ENCODE data around the gene ASXL3. TPM values are rescaled to one million over a fixed set of nuclear protein-coding genes. Genes with fewer than 3 reads are reported as not detected.

The ASXL3 gene
- total RNA-seq, 1 experiment from 2014 or later, result 0.11 TPM

GRCh38 chr18:33593261-33593660 is 15.2 kb downstream of the ASXL3 start:
- Histone ChIP-seq H3K27ac (ENCODE audit: low read depth, low read length, poor library complexity, severe bottlenecking) (no peak overlapping the region), H3K4me1 (ENCODE audit: insufficient read depth, low read length, poor library complexity, severe bottlenecking) (no peaks in the 10 kb centered on the region), H3K9me3 (ENCODE audit: low read depth, low read length, poor library complexity, severe bottlenecking) (no peaks in the 10 kb centered on the region), H3K27me3 (replicated peaks; ENCODE audit: insufficient read depth, low read depth, low read length, poor library complexity) (no peaks in the 10 kb centered on the region), H3K36me3 (ENCODE audit: insufficient read depth, low read length, poor library complexity, severe bottlenecking) (no peaks in the 10 kb centered on the region), H3K4me3 (ENCODE audit: low read depth, low read length, poor library complexity, severe bottlenecking) (no peak overlapping the region)
- ChIA-PET POLR2A (ENCODE audit: low non-redundant PET) (no interaction called here), CTCF (no interaction called here)
- intact Hi-C loops (cut with micrococcal nuclease; ENCODE audit: unreplicated experiment), result no loop called here
- TF ChIP-seq CTCF (conservative IDR thresholded peaks at IDR 0.05; ENCODE audit: low read depth, low read length) (no peak), EZH2 (IDR thresholded peaks at IDR 0.05; ENCODE audit: borderline replicate concordance, low read depth, low read length, poor library complexity, severe bottlenecking) (no peak)
- no peak for DNase-seq (ENCODE audit: low spot score)
- no TSS peak for BruUV-seq (replicated peaks)

GRCh38 chr18:33594799-33595198 is 16.8 kb downstream of the ASXL3 start:
- intact Hi-C loops (cut with micrococcal nuclease; ENCODE audit: unreplicated experiment), result no loop called here
- CTCF ChIA-PET, result no interaction called here
- no peaks in the 10 kb centered on the region for H3K36me3 ChIP-seq (ENCODE audit: insufficient read depth, low read length, poor library complexity, severe bottlenecking)
- no peaks in the 10 kb centered on the region for H3K4me1 ChIP-seq (ENCODE audit: insufficient read depth, low read length, poor library complexity, severe bottlenecking)
- no peak for TF ChIP-seq CTCF (conservative IDR thresholded peaks at IDR 0.05; ENCODE audit: low read depth, low read length)
- no peak for TF ChIP-seq EZH2 (IDR thresholded peaks at IDR 0.05; ENCODE audit: borderline replicate concordance, low read depth, low read length, poor library complexity, severe bottlenecking)
- H3K4me3 ChIP-seq (ENCODE audit: low read depth, low read length, poor library complexity, severe bottlenecking), result no peak overlapping the region
- no peaks in the 10 kb centered on the region for H3K9me3 ChIP-seq (ENCODE audit: low read depth, low read length, poor library complexity, severe bottlenecking)
- POLR2A ChIA-PET (ENCODE audit: low non-redundant PET), result no interaction called here
- no peak overlapping the region for H3K27ac ChIP-seq (ENCODE audit: low read depth, low read length, poor library complexity, severe bottlenecking)
- DNase-seq (ENCODE audit: low spot score), result no peak
- H3K27me3 ChIP-seq (replicated peaks; ENCODE audit: insufficient read depth, low read depth, low read length, poor library complexity), result no peaks in the 10 kb centered on the region
- BruUV-seq (replicated peaks), result no TSS peak

GRCh38 chr18:33596178-33596854 is 18.3 kb downstream of the ASXL3 start:
- no peaks in the 10 kb centered on the region for H3K9me3 ChIP-seq (ENCODE audit: low read depth, low read length, poor library complexity, severe bottlenecking)
- no peak overlapping the region for H3K27ac ChIP-seq (ENCODE audit: low read depth, low read length, poor library complexity, severe bottlenecking)
- no peak for TF ChIP-seq CTCF (conservative IDR thresholded peaks at IDR 0.05; ENCODE audit: low read depth, low read length)
- no peak for TF ChIP-seq EZH2 (IDR thresholded peaks at IDR 0.05; ENCODE audit: borderline replicate concordance, low read depth, low read length, poor library complexity, severe bottlenecking)
- CTCF ChIA-PET, result no interaction called here
- H3K4me3 ChIP-seq (ENCODE audit: low read depth, low read length, poor library complexity, severe bottlenecking), result no peak overlapping the region
- intact Hi-C loops (cut with micrococcal nuclease; ENCODE audit: unreplicated experiment), result no loop called here
- DNase-seq (ENCODE audit: low spot score), result no peak
- POLR2A ChIA-PET (ENCODE audit: low non-redundant PET), result no interaction called here
- no TSS peak for BruUV-seq (replicated peaks)
- H3K4me1 ChIP-seq (ENCODE audit: insufficient read depth, low read length, poor library complexity, severe bottlenecking), result no peaks in the 10 kb centered on the region
- H3K36me3 ChIP-seq (ENCODE audit: insufficient read depth, low read length, poor library complexity, severe bottlenecking), result no peaks in the 10 kb centered on the region
- H3K27me3 ChIP-seq (replicated peaks; ENCODE audit: insufficient read depth, low read depth, low read length, poor library complexity), result no peaks in the 10 kb centered on the region
